Measurements from ENCODE around the gene RPTOR. TPM values are rescaled to one million over a fixed set of nuclear protein-coding genes. Genes with fewer than 3 reads are reported as not detected.

RPTOR gene
- total RNA-seq, 1 experiment from 2014 or later, result 58.0 TPM

DNA sequence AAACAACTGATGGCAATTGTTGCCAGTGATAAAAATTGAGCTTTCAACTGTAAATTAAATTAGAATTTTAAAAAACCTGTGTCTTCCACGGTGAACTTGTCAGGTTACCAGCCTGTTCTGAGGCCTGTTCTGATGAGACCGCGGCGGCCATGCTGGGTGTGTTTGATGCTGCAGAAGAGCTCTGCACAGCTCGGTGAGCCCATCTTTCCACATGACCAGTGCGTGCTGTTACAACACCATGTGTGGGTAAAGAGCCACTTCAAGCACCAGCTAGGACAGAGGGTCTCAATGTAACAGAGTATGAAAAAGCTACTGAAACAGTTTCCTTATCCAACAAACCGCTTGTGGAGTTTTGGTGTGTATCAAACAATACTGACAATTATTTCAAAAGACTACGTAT is 48.5 kb downstream of the RPTOR start:
- in situ Hi-C loops (cut with HindIII; ENCODE audit: low pct_unique_long_range_greater_than_20kb, low sequenced_read_pairs), result no loop called here
- TF ChIP-seq POLR2AphosphoS5 (IDR thresholded peaks at IDR 0.05; ENCODE audit: low read depth, low read length) (no peak), SIN3A (IDR thresholded peaks at IDR 0.05; ENCODE audit: borderline replicate concordance, insufficient read depth, low read depth, low read length) (no peak), REST (IDR thresholded peaks at IDR 0.05; ENCODE audit: insufficient read depth in 1 of 2, low read depth in 2 of 2, low read length in 1 of 2) (no peak), CTCF (IDR thresholded peaks at IDR 0.05) (no peak), TCF7L2 (IDR thresholded peaks at IDR 0.05; ENCODE audit: low read depth, low read length) (no peak)
- intact Hi-C loops (cut with micrococcal nuclease; ENCODE audit: unreplicated experiment), result no loop called here
- no peaks in the 10 kb centered on the region for H3K27me3 ChIP-seq (ENCODE audit: control insufficient read depth, insufficient read depth, low read length)
- no peaks in the 10 kb centered on the region for H3K9me3 ChIP-seq (ENCODE audit: control insufficient read depth, insufficient read depth, low read depth, low read length)
- peaks cover 6% of the 10 kb centered on the region for H3K4me1 ChIP-seq (ENCODE audit: control insufficient read depth, insufficient read depth, low read length)
- no TSS peak for BruUV-seq (replicated peaks)
- no peak overlapping the region for H3K27ac ChIP-seq (ENCODE audit: low read length)
- CTCF ChIA-PET, result no interaction called here
- POLR2A ChIA-PET, result no interaction called here
- no peak for DNase-seq (ENCODE audit: low read depth, low spot score)
- no peak overlapping the region for H3K4me3 ChIP-seq (ENCODE audit: low read depth in 2 of 2, low read length in 2 of 2)
- ATAC-seq, result no peak
- H3K36me3 ChIP-seq (ENCODE audit: control insufficient read depth, insufficient read depth, low read length), result no peaks in the 10 kb centered on the region

DNA sequence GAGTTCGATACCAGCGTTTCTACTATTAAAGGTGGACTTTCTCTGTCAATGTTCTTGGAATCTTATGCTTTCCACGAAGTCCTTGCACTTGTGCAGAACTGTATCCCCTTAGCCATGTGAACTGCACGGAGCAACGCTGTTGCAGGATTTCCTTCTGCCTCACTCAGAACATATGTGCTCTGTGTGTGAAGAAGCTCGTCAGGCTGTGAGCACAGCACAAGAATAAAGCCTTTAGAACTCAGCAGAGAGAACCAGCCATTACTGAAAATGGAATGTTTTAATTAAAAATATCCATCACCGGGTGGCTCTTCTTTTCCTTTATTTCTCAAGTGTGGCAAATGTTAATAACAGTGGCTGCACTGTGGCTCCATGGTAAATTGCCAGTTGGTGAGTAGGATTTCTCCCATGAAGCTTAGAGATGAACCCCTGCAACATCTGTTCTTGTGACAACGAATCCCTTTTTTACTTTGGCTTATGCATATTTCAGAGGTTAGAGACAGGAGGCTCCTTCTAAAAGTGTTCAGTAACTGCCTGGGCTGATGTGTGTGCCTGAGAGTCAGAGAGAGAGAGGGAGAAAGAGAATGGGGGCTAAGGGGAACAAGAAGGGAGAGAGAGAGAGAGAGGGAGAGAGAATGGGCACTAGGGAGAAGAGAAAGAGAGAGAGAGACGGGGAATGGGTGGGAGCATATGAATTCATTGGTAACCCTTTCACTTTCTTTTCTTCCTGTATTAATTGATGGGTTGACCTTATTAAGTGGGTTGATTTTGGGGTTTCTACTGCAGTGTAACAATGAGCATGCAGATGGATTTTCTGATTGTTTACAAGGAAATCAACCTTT is 50.0 kb downstream of the RPTOR start:
- no peak for DNase-seq (ENCODE audit: low read depth, low spot score)
- no TSS peak for BruUV-seq (replicated peaks)
- Histone ChIP-seq H3K27me3 (ENCODE audit: control insufficient read depth, insufficient read depth, low read length) (no peaks in the 10 kb centered on the region), H3K4me1 (ENCODE audit: control insufficient read depth, insufficient read depth, low read length) (peaks cover 6% of the 10 kb centered on the region), H3K27ac (ENCODE audit: low read length) (no peak overlapping the region), H3K9me3 (ENCODE audit: control insufficient read depth, insufficient read depth, low read depth, low read length) (no peaks in the 10 kb centered on the region), H3K36me3 (ENCODE audit: control insufficient read depth, insufficient read depth, low read length) (no peaks in the 10 kb centered on the region), H3K4me3 (ENCODE audit: low read depth in 2 of 2, low read length in 2 of 2) (no peak overlapping the region)
- in situ Hi-C loops (cut with HindIII; ENCODE audit: low pct_unique_long_range_greater_than_20kb, low sequenced_read_pairs) (no loop called here), intact Hi-C loops (cut with micrococcal nuclease; ENCODE audit: unreplicated experiment) (no loop called here)
- ChIA-PET POLR2A (no interaction called here), CTCF (no interaction called here)
- no peak for TF ChIP-seq SIN3A (IDR thresholded peaks at IDR 0.05; ENCODE audit: borderline replicate concordance, insufficient read depth, low read depth, low read length)
- TF ChIP-seq CTCF (IDR thresholded peaks at IDR 0.05), result no peak
- TF ChIP-seq TCF7L2 (IDR thresholded peaks at IDR 0.05; ENCODE audit: low read depth, low read length), result no peak
- ATAC-seq, result no peak
